GM12891 (cell line): ENCODE measurements around the gene PSMD5.

Experiments used
- PAX5 ChIP-seq: IDR thresholded peaks from 2 replicates; pipeline ENCODE4 v1.6.1; 2011; ENCODE audit warnings: low read length, moderate library complexity, mild to moderate bottlenecking; ENCODE audit not compliant: insufficient read depth, severe bottlenecking
- POLR2A ChIP-seq: IDR thresholded peaks from 2 replicates; pipeline ENCODE4 v1.6.1; 2011; ENCODE audit warnings: low read depth, low read length, control low read depth

- TF ChIP-seq POLR2A (no peak), PAX5 (no peak)
These were observed 25.6 kb upstream of the PSMD5 start for GRCh38 chr9:120868339-120868675.
